BE2C (cell line): ENCODE results near the gene ACTA2.
A peak's percentile ranks its signal among the peaks of the same experiment; 100 is the strongest.

Source experiments
- DNase-seq: peaks from one replicate; pipeline ENCODE4 v3.0.0-alpha.2; 2020
- H3K27me3 ChIP-seq: fragments of 250-450 bp; sonication (Bioruptor Pico); 2 replicates; pipeline ENCODE4 v1.5.1; 2020; ENCODE audit warnings: mild to moderate bottlenecking
- H3K36me3 ChIP-seq: fragments of 250-450 bp; sonication (Bioruptor Pico); 2 replicates; pipeline ENCODE4 v1.5.1; 2020; ENCODE audit warnings: mild to moderate bottlenecking
- H3K4me1 ChIP-seq: fragments of 250-450 bp; sonication (Bioruptor Pico); 2 replicates; pipeline ENCODE4 v1.5.1; 2020
- H3K4me3 ChIP-seq: 2 replicates; pipeline ENCODE4 v1.5.1; 2011; ENCODE audit warnings: low read depth, low read length
- H3K9me3 ChIP-seq: fragments of 250-450 bp; sonication (Bioruptor Pico); 2 replicates; pipeline ENCODE4 v1.5.1; 2020
- TF ChIP-seq, protein P1 (sequence below): IDR thresholded peaks from 2 replicates; pipeline ENCODE4 v1.5.1; 2012; ENCODE audit warnings: mild to moderate bottlenecking, low read depth, low read length

Gene ACTA2

DNA sequence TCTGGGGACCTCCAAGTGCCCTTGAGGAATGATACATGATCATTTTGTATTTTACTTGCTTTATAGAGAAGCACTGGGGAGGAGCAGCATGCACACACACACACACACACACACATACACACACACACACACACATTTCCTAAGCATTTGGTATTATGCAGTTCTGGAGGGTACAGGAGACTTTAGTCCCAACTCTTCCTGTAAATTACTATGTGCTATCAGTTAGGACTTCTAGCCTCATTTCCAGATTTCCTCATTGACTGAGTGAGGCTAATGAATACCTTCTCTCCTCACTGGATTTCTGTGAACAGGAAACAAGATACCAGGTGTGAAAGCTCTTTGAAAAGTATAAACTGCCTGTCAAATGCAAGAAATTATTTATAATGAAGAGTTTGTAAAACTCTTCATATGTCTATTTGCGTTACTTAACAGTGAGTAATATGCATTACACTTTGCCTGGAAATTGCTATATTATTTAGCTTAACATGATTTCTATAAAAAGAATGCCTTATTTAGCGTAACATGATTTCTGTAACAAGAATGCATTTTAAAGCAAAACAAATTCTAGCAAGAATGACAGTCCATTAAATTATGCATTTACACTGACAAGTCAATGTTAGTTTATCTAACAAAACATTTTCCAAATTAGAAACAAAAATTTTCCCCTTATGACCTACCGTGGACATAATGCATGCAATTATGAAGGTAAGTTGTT, 34.2 kb downstream of the ACTA2 start:
- Histone ChIP-seq H3K27me3 (no peaks in the 10 kb centered on the region), H3K9me3 (no peaks in the 10 kb centered on the region), H3K4me3 (no peak overlapping the region), H3K36me3 (no peaks in the 10 kb centered on the region; the same call in 1 of the 2 replicates), H3K4me1 (peaks cover 33% of the 10 kb centered on the region)
- DNase-seq, result no peak
- TF ChIP-seq, protein P1, sequence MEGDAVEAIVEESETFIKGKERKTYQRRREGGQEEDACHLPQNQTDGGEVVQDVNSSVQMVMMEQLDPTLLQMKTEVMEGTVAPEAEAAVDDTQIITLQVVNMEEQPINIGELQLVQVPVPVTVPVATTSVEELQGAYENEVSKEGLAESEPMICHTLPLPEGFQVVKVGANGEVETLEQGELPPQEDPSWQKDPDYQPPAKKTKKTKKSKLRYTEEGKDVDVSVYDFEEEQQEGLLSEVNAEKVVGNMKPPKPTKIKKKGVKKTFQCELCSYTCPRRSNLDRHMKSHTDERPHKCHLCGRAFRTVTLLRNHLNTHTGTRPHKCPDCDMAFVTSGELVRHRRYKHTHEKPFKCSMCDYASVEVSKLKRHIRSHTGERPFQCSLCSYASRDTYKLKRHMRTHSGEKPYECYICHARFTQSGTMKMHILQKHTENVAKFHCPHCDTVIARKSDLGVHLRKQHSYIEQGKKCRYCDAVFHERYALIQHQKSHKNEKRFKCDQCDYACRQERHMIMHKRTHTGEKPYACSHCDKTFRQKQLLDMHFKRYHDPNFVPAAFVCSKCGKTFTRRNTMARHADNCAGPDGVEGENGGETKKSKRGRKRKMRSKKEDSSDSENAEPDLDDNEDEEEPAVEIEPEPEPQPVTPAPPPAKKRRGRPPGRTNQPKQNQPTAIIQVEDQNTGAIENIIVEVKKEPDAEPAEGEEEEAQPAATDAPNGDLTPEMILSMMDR, result no peak

DNA sequence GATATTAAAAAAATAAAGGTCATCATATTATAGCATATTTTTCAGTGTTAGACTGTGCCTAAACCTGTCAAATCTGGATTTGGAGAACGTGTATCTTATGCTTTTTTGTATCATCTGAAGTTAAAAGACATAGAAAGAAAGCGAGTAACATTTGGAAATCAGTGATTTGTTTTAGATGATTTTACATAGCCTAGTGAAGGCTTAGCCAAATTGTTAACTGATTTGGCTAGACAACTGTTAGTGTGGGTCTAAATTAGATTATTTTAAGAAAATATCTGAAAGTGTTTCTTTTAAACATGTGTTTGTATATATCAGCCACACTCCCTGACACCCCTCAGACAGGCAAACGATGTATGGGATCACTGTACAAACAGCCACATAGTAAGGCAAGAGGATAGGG, 35.6 kb downstream of the ACTA2 start:
- Histone ChIP-seq H3K36me3 (no peaks in the 10 kb centered on the region; the same call in 1 of the 2 replicates), H3K4me3 (no peak overlapping the region), H3K27me3 (no peaks in the 10 kb centered on the region), H3K4me1 (peaks cover 42% of the 10 kb centered on the region), H3K9me3 (no peaks in the 10 kb centered on the region)
- no peak for DNase-seq
- TF ChIP-seq, protein P1, result no peak

DNA sequence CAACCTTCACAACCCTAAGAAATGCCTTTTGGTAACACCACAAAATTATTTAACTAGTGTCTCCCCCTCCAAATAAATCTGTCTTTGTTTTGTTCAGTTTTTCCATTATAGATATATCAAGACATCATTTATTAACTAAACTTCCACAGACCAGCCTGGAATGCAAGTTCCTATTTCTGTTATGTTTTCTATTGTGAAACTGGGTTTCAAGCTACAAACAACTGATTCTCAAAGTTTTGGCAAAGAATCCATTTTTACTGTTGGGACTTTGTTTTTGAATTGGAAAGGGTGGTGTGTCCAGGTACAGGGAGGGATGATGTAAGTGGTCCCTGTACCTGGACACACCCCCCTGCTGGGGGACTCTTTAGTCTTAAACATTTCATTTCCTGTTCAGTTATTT, 36.3 kb downstream of the ACTA2 start:
- Histone ChIP-seq H3K9me3 (no peaks in the 10 kb centered on the region), H3K36me3 (no peaks in the 10 kb centered on the region; the same call in 1 of the 2 replicates), H3K4me3 (no peak overlapping the region), H3K4me1 (peaks cover 43% of the 10 kb centered on the region), H3K27me3 (no peaks in the 10 kb centered on the region)
- DNase-seq, result no peak
- TF ChIP-seq, protein P1, result no peak

DNA sequence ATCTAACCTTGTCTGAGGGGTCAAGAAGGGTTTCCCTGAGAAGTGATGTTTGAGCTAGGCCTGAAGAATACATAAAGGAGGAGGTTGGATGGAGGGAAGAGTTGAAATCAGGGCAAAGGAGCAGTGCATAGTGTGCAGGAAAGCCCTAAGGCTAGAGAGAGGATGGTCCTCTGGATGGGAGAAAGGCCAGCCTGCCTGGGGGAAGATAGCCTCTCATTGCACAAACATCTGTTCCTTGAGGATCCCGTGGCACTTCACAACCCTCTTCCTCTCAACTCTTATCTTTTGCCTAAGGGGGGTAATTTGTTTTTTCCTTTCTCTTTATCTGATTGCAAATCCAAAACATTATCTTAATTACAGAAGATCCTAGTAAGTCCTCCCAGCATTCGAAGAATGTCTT, 36.8 kb downstream of the ACTA2 start:
- Histone ChIP-seq H3K4me1 (peaks cover 43% of the 10 kb centered on the region), H3K36me3 (no peaks in the 10 kb centered on the region; the same call in 1 of the 2 replicates), H3K27me3 (no peaks in the 10 kb centered on the region), H3K9me3 (no peaks in the 10 kb centered on the region), H3K4me3 (no peak overlapping the region)
- peak; percentile 22 for DNase-seq
- TF ChIP-seq, protein P1, result no peak

DNA sequence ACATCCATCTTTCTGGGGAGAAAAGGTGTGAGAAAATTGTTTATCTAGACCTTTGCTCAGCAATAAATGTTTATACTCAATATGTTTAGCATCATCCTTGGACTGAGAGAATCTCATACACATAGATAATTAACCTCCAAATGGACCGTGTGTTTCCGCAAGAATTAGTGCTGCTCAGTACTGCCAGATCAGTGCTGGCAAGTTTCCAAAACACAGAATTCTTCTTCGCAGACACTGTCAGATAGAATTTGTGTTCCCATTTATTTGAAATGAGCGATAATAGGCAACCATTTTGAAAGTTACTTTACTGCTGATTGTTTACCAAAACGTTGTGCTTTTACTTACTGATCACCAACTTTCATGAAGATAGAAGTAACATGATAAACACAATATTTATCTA, 38.8 kb downstream of the ACTA2 start:
- Histone ChIP-seq H3K36me3 (no peaks in the 10 kb centered on the region; the same call in 1 of the 2 replicates), H3K4me1 (peaks cover 39% of the 10 kb centered on the region), H3K4me3 (peak overlapping the region; percentile 39), H3K27me3 (no peaks in the 10 kb centered on the region), H3K9me3 (no peaks in the 10 kb centered on the region)
- DNase-seq, result peak; percentile 63
- TF ChIP-seq, protein P1, result no peak

DNA sequence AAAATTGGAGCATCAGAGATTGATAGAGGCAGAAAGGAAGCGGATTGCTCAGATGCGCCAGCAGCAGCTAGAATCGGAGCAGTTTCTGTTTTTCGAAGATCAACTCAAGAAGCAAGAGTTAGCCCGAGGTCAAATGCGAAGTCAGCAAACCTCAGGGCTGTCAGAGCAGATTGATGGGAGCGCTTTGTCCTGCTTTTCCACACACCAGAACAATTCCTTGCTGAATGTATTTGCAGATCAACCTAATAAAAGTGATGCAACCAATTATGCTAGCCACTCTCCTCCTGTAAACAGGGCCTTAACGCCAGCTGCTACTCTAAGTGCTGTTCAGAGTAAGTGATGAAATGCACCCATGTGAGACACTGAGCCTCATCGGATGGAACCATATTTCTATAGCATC, 39.4 kb downstream of the ACTA2 start:
- TF ChIP-seq, protein P1, result no peak
- no peaks in the 10 kb centered on the region for H3K36me3 ChIP-seq
- peak overlapping the region; percentile 39 for H3K4me3 ChIP-seq
- DNase-seq, result peak; percentile 71
- peaks cover 39% of the 10 kb centered on the region for H3K4me1 ChIP-seq
- no peaks in the 10 kb centered on the region for H3K9me3 ChIP-seq
- no peaks in the 10 kb centered on the region for H3K27me3 ChIP-seq
